HepG2 (cell line): ENCODE data around the gene RMI1. TPM values are rescaled to one million over a fixed set of nuclear protein-coding genes. Genes with fewer than 3 reads are reported as not detected.

Experiments
- ATF1 ChIP-seq: IDR thresholded peaks from 2 replicates; pipeline ENCODE4 v1.6.1; 2016; ENCODE audit warnings: mild to moderate bottlenecking, control low read depth
- ELF1 ChIP-seq: sonication (generic); formaldehyde crosslinking; IDR thresholded peaks from 2 replicates; pipeline ENCODE4 v1.4.0; 2020; ENCODE audit warnings: missing genetic modification reagents
- ELF3 ChIP-seq: IDR thresholded peaks from 2 replicates; pipeline ENCODE4 v1.6.1; 2016; ENCODE audit warnings: missing genetic modification reagents, missing compliant biosample characterization
- ERF ChIP-seq: IDR thresholded peaks from 2 replicates; pipeline ENCODE4 v1.6.1; 2018; ENCODE audit warnings: missing biosample characterization, missing genetic modification reagents
- FOSL1 ChIP-seq: sonication (generic); formaldehyde crosslinking; IDR thresholded peaks from 2 replicates; pipeline ENCODE4 v1.9.0; 2021; ENCODE audit warnings: missing genetic modification reagents, borderline replicate concordance
- GATAD1 ChIP-seq: IDR thresholded peaks from 2 replicates; pipeline ENCODE4 v1.6.1; 2016; ENCODE audit warnings: missing genetic modification reagents, missing compliant biosample characterization
- GTF2F1 ChIP-seq: fragments of 150-350 bp; IDR thresholded peaks from 2 replicates; pipeline ENCODE4 v1.6.1; 2014; ENCODE audit warnings: low read length
- IRF2 ChIP-seq: IDR thresholded peaks from 2 replicates; pipeline ENCODE4 v1.6.1; 2018; ENCODE audit warnings: missing genetic modification reagents, missing compliant biosample characterization
- KAT7 ChIP-seq: IDR thresholded peaks from 2 replicates; pipeline ENCODE4 v1.6.1; 2018; ENCODE audit warnings: borderline replicate concordance, missing compliant biosample characterization
- NCOR1 ChIP-seq: fragments of 200-600 bp; sonication (generic); IDR thresholded peaks from 2 replicates; pipeline ENCODE4 v1.7.0; 2017; ENCODE audit warnings: antibody characterized with exemption, low read length, borderline replicate concordance
- NFE2L2 ChIP-seq: fragments of 150-350 bp; IDR thresholded peaks from 2 replicates; pipeline ENCODE4 v1.6.1; 2014; ENCODE audit warnings: low read length
- NFIC ChIP-seq: IDR thresholded peaks from 2 replicates; pipeline ENCODE4 v1.6.1; 2012; ENCODE audit warnings: mild to moderate bottlenecking, low read length, inconsistent platforms
- RFX5 ChIP-seq: IDR thresholded peaks from 2 replicates; pipeline ENCODE4 v1.6.1; 2011; ENCODE audit warnings: low read depth, low read length, improper control_type of control experiment
- YEATS2 ChIP-seq: sonication (generic); formaldehyde crosslinking; IDR thresholded peaks from 2 replicates; pipeline ENCODE4 v1.4.0; 2020; ENCODE audit warnings: missing genetic modification reagents, borderline replicate concordance
- ZNF280D ChIP-seq: sonication (generic); formaldehyde crosslinking; IDR thresholded peaks from 2 replicates; pipeline ENCODE4 v1.5.1; 2020; ENCODE audit warnings: mild to moderate bottlenecking, missing genetic modification reagents
- ZNF703 ChIP-seq: sonication (generic); formaldehyde crosslinking; IDR thresholded peaks from 2 replicates; pipeline ENCODE4 v1.5.1; 2020; ENCODE audit warnings: missing genetic modification reagents, mild to moderate bottlenecking, moderate library complexity, borderline replicate concordance
- polyA plus RNA-seq, 8 experiments: library from polyadenylated mRNA; depleted of rRNA in 3 of 8; stranded (reverse) in 7 of 8; unstranded in 1 of 8; fragments of >200 nt; fragmentation: Illumina TruSeq in 4 of 8; extraction: Trizol in 4 of 8; gene quantifications; 2 replicates each; pipeline versions ENCODE4 v1.2.1 to v1.2.3, GENCODE V29; 2011 to 2016; ENCODE audit warnings: low read depth in 4 of 8, missing spikeins in 1 of 8, mixed read lengths in 1 of 8; ENCODE audit not compliant: insufficient read depth in 1 of 8
- total RNA-seq, 5 experiments: library from RNA; depleted of rRNA; stranded (reverse); fragments of >200 nt; fragmentation: Illumina TruSeq; extraction: Trizol; gene quantifications; 2 replicates each; pipeline ENCODE4 v1.2.3, GENCODE V29; 2016; ENCODE audit warnings: low read depth in 1 of 5
- TF ChIP-seq, protein P1 (sequence below): sonication (generic); formaldehyde crosslinking; IDR thresholded peaks from 2 replicates; pipeline ENCODE4 v1.4.0; 2020; ENCODE audit warnings: missing genetic modification reagents, borderline replicate concordance
- TF ChIP-seq, protein P2 (sequence below): IDR thresholded peaks from 2 replicates; pipeline ENCODE4 v1.6.1; 2016
- TF ChIP-seq, protein P3 (sequence below): sonication (generic); formaldehyde crosslinking; IDR thresholded peaks from 2 replicates; pipeline ENCODE4 v1.4.0; 2020; ENCODE audit warnings: missing genetic modification reagents
- TF ChIP-seq, protein P4 (sequence below): sonication (generic); formaldehyde crosslinking; IDR thresholded peaks from 2 replicates; pipeline ENCODE4 v1.4.0; 2020; ENCODE audit warnings: missing genetic modification reagents

Gene RMI1
- total and polyA plus RNA-seq, 2 of the 13 experiments (the other 11 are each of a cell fraction or from before 2014, with no cell fraction given): 0.54 to 3.7 TPM

GRCh38 chr9:83992407-83992806, 11.8 kb downstream of the RMI1 start (continued):
- TF ChIP-seq ATF1 (CRISPR knock-in tag) (no peak), KAT7 (CRISPR knock-in tag) (no peak), IRF2 (0 out of 2 replicates have a peak, but pooled peaks have one; percentile 32), NFIC (peak; percentile 41; the same call in 1 of the 2 replicates), ELF1 (CRISPR knock-in tag) (no peak), NFE2L2 (peak; percentile 90), FOSL1 (peak; percentile 60; the same call in 1 of the 2 replicates), RFX5 (no peak), GATAD1 (0 out of 2 replicates have a peak, but pooled peaks have one; percentile 40), ZNF280D (CRISPR knock-in tag) (no peak), ERF (CRISPR knock-in tag) (0 out of 2 replicates have a peak, but pooled peaks have one; percentile 38), GTF2F1 (no peak), ELF3 (CRISPR knock-in tag) (0 out of 2 replicates have a peak, but pooled peaks have one; percentile 12), ZNF703 (CRISPR knock-in tag) (no peak), YEATS2 (CRISPR knock-in tag) (peak; percentile 18; the same call in 1 of the 2 replicates), NCOR1 (peak; percentile 54; the same call in 1 of the 2 replicates)
- TF ChIP-seq, protein P1, sequence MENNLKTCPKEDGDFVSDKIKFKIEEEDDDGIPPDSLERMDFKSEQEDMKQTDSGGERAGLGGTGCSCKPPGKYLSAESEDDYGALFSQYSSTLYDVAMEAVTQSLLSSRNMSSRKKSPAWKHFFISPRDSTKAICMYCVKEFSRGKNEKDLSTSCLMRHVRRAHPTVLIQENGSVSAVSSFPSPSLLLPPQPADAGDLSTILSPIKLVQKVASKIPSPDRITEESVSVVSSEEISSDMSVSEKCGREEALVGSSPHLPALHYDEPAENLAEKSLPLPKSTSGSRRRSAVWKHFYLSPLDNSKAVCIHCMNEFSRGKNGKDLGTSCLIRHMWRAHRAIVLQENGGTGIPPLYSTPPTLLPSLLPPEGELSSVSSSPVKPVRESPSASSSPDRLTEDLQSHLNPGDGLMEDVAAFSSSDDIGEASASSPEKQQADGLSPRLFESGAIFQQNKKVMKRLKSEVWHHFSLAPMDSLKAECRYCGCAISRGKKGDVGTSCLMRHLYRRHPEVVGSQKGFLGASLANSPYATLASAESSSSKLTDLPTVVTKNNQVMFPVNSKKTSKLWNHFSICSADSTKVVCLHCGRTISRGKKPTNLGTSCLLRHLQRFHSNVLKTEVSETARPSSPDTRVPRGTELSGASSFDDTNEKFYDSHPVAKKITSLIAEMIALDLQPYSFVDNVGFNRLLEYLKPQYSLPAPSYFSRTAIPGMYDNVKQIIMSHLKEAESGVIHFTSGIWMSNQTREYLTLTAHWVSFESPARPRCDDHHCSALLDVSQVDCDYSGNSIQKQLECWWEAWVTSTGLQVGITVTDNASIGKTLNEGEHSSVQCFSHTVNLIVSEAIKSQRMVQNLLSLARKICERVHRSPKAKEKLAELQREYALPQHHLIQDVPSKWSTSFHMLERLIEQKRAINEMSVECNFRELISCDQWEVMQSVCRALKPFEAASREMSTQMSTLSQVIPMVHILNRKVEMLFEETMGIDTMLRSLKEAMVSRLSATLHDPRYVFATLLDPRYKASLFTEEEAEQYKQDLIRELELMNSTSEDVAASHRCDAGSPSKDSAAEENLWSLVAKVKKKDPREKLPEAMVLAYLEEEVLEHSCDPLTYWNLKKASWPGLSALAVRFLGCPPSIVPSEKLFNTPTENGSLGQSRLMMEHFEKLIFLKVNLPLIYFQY: no peak
- TF ChIP-seq, protein P2, sequence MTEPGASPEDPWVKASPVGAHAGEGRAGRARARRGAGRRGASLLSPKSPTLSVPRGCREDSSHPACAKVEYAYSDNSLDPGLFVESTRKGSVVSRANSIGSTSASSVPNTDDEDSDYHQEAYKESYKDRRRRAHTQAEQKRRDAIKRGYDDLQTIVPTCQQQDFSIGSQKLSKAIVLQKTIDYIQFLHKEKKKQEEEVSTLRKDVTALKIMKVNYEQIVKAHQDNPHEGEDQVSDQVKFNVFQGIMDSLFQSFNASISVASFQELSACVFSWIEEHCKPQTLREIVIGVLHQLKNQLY (CRISPR knock-in tag): peak; percentile 82
- TF ChIP-seq, protein P3, sequence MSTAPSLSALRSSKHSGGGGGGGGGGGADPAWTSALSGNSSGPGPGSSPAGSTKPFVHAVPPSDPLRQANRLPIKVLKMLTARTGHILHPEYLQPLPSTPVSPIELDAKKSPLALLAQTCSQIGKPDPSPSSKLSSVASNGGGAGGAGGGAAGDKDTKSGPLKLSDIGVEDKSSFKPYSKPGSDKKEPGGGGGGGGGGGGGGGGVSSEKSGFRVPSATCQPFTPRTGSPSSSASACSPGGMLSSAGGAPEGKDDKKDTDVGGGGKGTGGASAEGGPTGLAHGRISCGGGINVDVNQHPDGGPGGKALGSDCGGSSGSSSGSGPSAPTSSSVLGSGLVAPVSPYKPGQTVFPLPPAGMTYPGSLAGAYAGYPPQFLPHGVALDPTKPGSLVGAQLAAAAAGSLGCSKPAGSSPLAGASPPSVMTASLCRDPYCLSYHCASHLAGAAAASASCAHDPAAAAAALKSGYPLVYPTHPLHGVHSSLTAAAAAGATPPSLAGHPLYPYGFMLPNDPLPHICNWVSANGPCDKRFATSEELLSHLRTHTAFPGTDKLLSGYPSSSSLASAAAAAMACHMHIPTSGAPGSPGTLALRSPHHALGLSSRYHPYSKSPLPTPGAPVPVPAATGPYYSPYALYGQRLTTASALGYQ (CRISPR knock-in tag): peak; percentile 47; the same call in 1 of the 2 replicates
- TF ChIP-seq, protein P4, sequence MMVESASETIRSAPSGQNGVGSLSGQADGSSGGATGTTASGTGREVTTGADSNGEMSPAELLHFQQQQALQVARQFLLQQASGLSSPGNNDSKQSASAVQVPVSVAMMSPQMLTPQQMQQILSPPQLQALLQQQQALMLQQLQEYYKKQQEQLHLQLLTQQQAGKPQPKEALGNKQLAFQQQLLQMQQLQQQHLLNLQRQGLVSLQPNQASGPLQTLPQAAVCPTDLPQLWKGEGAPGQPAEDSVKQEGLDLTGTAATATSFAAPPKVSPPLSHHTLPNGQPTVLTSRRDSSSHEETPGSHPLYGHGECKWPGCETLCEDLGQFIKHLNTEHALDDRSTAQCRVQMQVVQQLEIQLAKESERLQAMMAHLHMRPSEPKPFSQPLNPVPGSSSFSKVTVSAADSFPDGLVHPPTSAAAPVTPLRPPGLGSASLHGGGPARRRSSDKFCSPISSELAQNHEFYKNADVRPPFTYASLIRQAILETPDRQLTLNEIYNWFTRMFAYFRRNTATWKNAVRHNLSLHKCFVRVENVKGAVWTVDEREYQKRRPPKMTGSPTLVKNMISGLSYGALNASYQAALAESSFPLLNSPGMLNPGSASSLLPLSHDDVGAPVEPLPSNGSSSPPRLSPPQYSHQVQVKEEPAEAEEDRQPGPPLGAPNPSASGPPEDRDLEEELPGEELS (CRISPR knock-in tag): peak; percentile 81
